GM19395 (cell line): ENCODE measurements around the gene ARHGEF17.
"Not testable (repeated sequence)": the region's sequence is repeated elsewhere in the genome, so short reads cannot be mapped to it uniquely, and the experiment has no call there.

Experiments
- ATAC-seq: cut with Tn5 transposase; IDR thresholded peaks from one replicate; pipeline ENCODE4 v1.9.1; 2021; ENCODE audit warnings: mild to moderate bottlenecking, moderate library complexity; ENCODE audit not compliant: unreplicated experiment

The ARHGEF17 gene

GRCh38 chr11:73308003-73308960 lies at the start of gene ARHGEF17:
Gene ARHGEF17, plus strand, starts transcription at chr11:73308276. Its CDS starts 363 bp downstream, at chr11:73308639.
- ATAC-seq, result peak; percentile 42

GRCh38 chr11:73259406-73260126 lies 48.5 kb upstream of the ARHGEF17 start:
- ATAC-seq, result no peak

GRCh38 chr11:73260127-73260457 lies 48.0 kb upstream of the ARHGEF17 start:
- ATAC-seq, result no peak

GRCh38 chr11:73262851-73263495 lies 45.1 kb upstream of the ARHGEF17 start:
- ATAC-seq, result no peak

- no peak for ATAC-seq
These were observed 44.4 kb upstream of the ARHGEF17 start for GRCh38 chr11:73263640-73264039.

- no peak for ATAC-seq
These were observed 42.7 kb upstream of the ARHGEF17 start for GRCh38 chr11:73265278-73265810.

- no peak for ATAC-seq
These were observed 42.0 kb upstream of the ARHGEF17 start for GRCh38 chr11:73265853-73266645.

GRCh38 chr11:73266646-73267020 lies 41.4 kb upstream of the ARHGEF17 start:
- ATAC-seq, result no peak

GRCh38 chr11:73267122-73267846 lies 40.8 kb upstream of the ARHGEF17 start:
- no peak for ATAC-seq

- ATAC-seq, result no peak
These were observed 40.1 kb upstream of the ARHGEF17 start for GRCh38 chr11:73267906-73268540.

- no peak for ATAC-seq
These were observed 39.3 kb upstream of the ARHGEF17 start for GRCh38 chr11:73268671-73269271.

- ATAC-seq, result no peak
These were observed 38.5 kb upstream of the ARHGEF17 start for GRCh38 chr11:73269459-73270015.

GRCh38 chr11:73270016-73270854 lies 37.8 kb upstream of the ARHGEF17 start:
- ATAC-seq, result no peak

GRCh38 chr11:73270855-73271477 lies 37.1 kb upstream of the ARHGEF17 start:
- ATAC-seq, result no peak

- not testable (repeated sequence) for ATAC-seq
These were observed 36.6 kb upstream of the ARHGEF17 start for GRCh38 chr11:73271478-73271865.

GRCh38 chr11:73271936-73272679 lies 36.0 kb upstream of the ARHGEF17 start, which contains the start of gene P2RY6:
Gene P2RY6, plus strand, starts transcription at chr11:73272338. Its CDS starts 24,181 bp downstream, at chr11:73296519.
- ATAC-seq, result no peak

GRCh38 chr11:73272680-73273038 lies 35.4 kb upstream of the ARHGEF17 start:
- no peak for ATAC-seq
